GM12878 (cell line): ENCODE results near the gene BZW2. TPM values are rescaled to one million over a fixed set of nuclear protein-coding genes. Genes with fewer than 3 reads are reported as not detected.
"Not testable (repeated sequence)": the region's sequence is repeated elsewhere in the genome, so short reads cannot be mapped to it uniquely, and the experiment has no call there.

ENCODE experiments used
- ATAC-seq: fragments of 200-7000 bp; cut with Tn5 transposase; 3 replicates; pipeline ENCODE4 v1.9.1; 2020; ENCODE audit warnings: mild to moderate bottlenecking, moderate library complexity
- BruUV-seq: library from RNA; stranded (reverse); fragments of 400-500 nt; replicated peaks from 2 replicates; lab custom pipeline; 2021; lab: Mats Ljungman, UMichigan
- CTCF ChIA-PET: fragments of 300-600 bp; sonication (Branson Sonifier 250); formaldehyde crosslinking; extraction: SDS; loops from one replicate; lab custom pipeline; 2021; ENCODE audit warnings: inconsistent platforms; lab: Yijun Ruan, JAX
- POLR2A ChIA-PET: fragments of 350-600 bp; formaldehyde crosslinking; extraction: SDS; loops from one replicate; lab custom pipeline; 2021; ENCODE audit warnings: inconsistent platforms; lab: Charles Lee
- RAD21 ChIA-PET: fragments of 300-600 bp; sonication (Branson Sonifier 250); formaldehyde crosslinking; loops from one replicate; lab custom pipeline; 2023; ENCODE audit warnings: antibody characterized with exemption; ENCODE audit not compliant: unreplicated experiment; lab: Charles Lee
- SMC1A ChIA-PET: fragments of 300-600 bp; sonication (Branson Sonifier 250); formaldehyde crosslinking; loops from one replicate; lab custom pipeline; 2023; ENCODE audit not compliant: unreplicated experiment, uncharacterized antibody; lab: Charles Lee
- DNase-seq: peaks from one replicate; pipeline ENCODE4 v3.0.0-alpha.2; 2011; ENCODE audit warnings: low read depth, low spot score
- FAIRE-seq: peaks from 3 replicates; lab custom pipeline; 2011; peaks lifted over from hg19 to GRCh38; lab: Jason Lieb, UNC
- H2AFZ ChIP-seq: 2 replicates; pipeline ENCODE4 v1.6.0; 2011; ENCODE audit warnings: low read depth, low read length, control low read depth; ENCODE audit not compliant: control insufficient read depth
- H3K27ac ChIP-seq: 2 replicates; pipeline ENCODE4 v1.5.1; 2011; ENCODE audit warnings: control low read depth; ENCODE audit not compliant: control insufficient read depth, insufficient read depth
- H3K27me3 ChIP-seq, 2 experiments: replicated peaks in 1 of 2; 2 replicates each; pipeline versions ENCODE4 v1.6.0 to v1.6.1; 2011; ENCODE audit warnings: low read length in 1 of 2; ENCODE audit not compliant: control insufficient read depth in 2 of 2, insufficient read depth in 2 of 2
- H3K36me3 ChIP-seq, 2 experiments: 2 replicates each; pipeline ENCODE4 v1.5.1; 2011; ENCODE audit warnings: low read length in 1 of 2; ENCODE audit not compliant: control insufficient read depth in 2 of 2, insufficient read depth in 2 of 2
- H3K4me1 ChIP-seq: 2 replicates; pipeline ENCODE4 v1.6.1; 2011; ENCODE audit warnings: mild to moderate bottlenecking, low read length, moderate library complexity, mixed read lengths; ENCODE audit not compliant: control insufficient read depth, insufficient read depth
- H3K4me2 ChIP-seq: 2 replicates; pipeline ENCODE4 v1.6.0; 2011; ENCODE audit warnings: control low read depth; ENCODE audit not compliant: control insufficient read depth, insufficient read depth
- H3K4me3 ChIP-seq: fragments of 200-600 bp; sonication (generic); 2 replicates; pipeline ENCODE4 v1.5.1; 2016
- H3K79me2 ChIP-seq: 2 replicates; pipeline ENCODE4 v1.6.0; 2011; ENCODE audit warnings: low read length; ENCODE audit not compliant: control insufficient read depth, insufficient read depth
- H3K9ac ChIP-seq: 2 replicates; pipeline ENCODE4 v1.8.0; 2011; ENCODE audit warnings: low read length, control low read depth, mixed read lengths; ENCODE audit not compliant: control insufficient read depth, insufficient read depth
- H3K9me3 ChIP-seq: replicated peaks from 3 replicates; pipeline ENCODE4 v1.5.1; 2011; ENCODE audit warnings: mild to moderate bottlenecking, low read length; ENCODE audit not compliant: control insufficient read depth, insufficient read depth
- H4K20me1 ChIP-seq: 2 replicates; pipeline ENCODE4 v1.6.0; 2011; ENCODE audit not compliant: control insufficient read depth, insufficient read depth
- IRF4 ChIP-seq: IDR thresholded peaks from 2 replicates; pipeline ENCODE4 v1.6.1; 2011; ENCODE audit warnings: low read depth, low read length
- MAX ChIP-seq: IDR thresholded peaks from 2 replicates; pipeline ENCODE4 v1.6.1; 2012; ENCODE audit warnings: low read depth, low read length, improper control_type of control experiment
- PAX5 ChIP-seq: IDR thresholded peaks from 2 replicates; pipeline ENCODE4 v1.6.1; 2011; ENCODE audit warnings: low read depth, low read length, borderline replicate concordance
- SUPT20H ChIP-seq: IDR thresholded peaks from 2 replicates; pipeline ENCODE4 v1.6.1; 2011; ENCODE audit warnings: low read depth, mild to moderate bottlenecking, low read length, moderate library complexity, borderline replicate concordance; ENCODE audit not compliant: control insufficient read depth
- ZNF24 ChIP-seq: fragments of 450-650 bp; IDR thresholded peaks from 2 replicates; pipeline ENCODE4 v1.6.1; 2017; ENCODE audit warnings: antibody characterized with exemption, mild to moderate bottlenecking
- WGBS: methylation state at CpG from one replicate; pipeline ENCODE4 v1.1.6; 2016; ENCODE audit warnings: low lambda C conversion rate; ENCODE audit not compliant: insufficient replicate concordance, insufficient coverage; ENCODE audit errors: missing lambda C conversion rate; 5-methylcytosine and 5-hydroxymethylcytosine counted together
- in situ Hi-C: fragments of 300-500 bp; cut with MboI; formaldehyde crosslinking; loops from 9 replicates; pipeline ENCODE4 v1.14.3; 2018; ENCODE audit warnings: mixed read lengths
- intact Hi-C: fragments of 100-400 bp; cut with micrococcal nuclease; formaldehyde crosslinking; loops from one replicate; pipeline ENCODE4 v1.14.2; 2022; ENCODE audit not compliant: unreplicated experiment
- polyA plus RNA-seq, 11 experiments: library from polyadenylated mRNA; depleted of rRNA in 4 of 11; unstranded in 6 of 11; stranded (reverse) in 5 of 11; fragments of >200 nt; fragmentation: Nextera tagmentation in 4 of 11; fragmentation: Illumina TruSeq in 1 of 11; extraction: Ambion mirVana in 4 of 11; extraction: Trizol in 1 of 11; gene quantifications; 1 replicate in 1 of 11; 2 replicates in 10 of 11; pipeline versions ENCODE4 v1.2.1 to v1.2.3, GENCODE V29; 2011 to 2016; ENCODE audit warnings: inconsistent platforms in 2 of 11, missing spikeins in 2 of 11, low read depth in 1 of 11
- total RNA-seq, 4 experiments: library from RNA; depleted of rRNA in 3 of 4; stranded (reverse); fragments of >200 nt in 3 of 4; fragmentation: Illumina TruSeq in 1 of 4; extraction: Trizol in 1 of 4; gene quantifications; 2 replicates each; pipeline versions ENCODE4 v1.2.1 to v1.2.3, GENCODE V29; 2013 to 2021
- TF ChIP-seq, protein P1 (sequence below): fragments of 450-650 bp; IDR thresholded peaks from 2 replicates; pipeline ENCODE4 v1.6.1; 2016; ENCODE audit warnings: mild to moderate bottlenecking, moderate library complexity, borderline replicate concordance
- TF ChIP-seq, protein P2 (sequence below): fragments of 450-650 bp; IDR thresholded peaks from 2 replicates; pipeline ENCODE4 v1.6.1; 2018; ENCODE audit warnings: borderline replicate concordance, mild to moderate bottlenecking; ENCODE audit not compliant: partially characterized antibody

Gene BZW2
- total and polyA plus RNA-seq, 10 of the 15 experiments (the other 5 are each of a cell fraction or from before 2014, with no cell fraction given), result 1.3 to 6.8 (median 3.1) TPM

DNA sequence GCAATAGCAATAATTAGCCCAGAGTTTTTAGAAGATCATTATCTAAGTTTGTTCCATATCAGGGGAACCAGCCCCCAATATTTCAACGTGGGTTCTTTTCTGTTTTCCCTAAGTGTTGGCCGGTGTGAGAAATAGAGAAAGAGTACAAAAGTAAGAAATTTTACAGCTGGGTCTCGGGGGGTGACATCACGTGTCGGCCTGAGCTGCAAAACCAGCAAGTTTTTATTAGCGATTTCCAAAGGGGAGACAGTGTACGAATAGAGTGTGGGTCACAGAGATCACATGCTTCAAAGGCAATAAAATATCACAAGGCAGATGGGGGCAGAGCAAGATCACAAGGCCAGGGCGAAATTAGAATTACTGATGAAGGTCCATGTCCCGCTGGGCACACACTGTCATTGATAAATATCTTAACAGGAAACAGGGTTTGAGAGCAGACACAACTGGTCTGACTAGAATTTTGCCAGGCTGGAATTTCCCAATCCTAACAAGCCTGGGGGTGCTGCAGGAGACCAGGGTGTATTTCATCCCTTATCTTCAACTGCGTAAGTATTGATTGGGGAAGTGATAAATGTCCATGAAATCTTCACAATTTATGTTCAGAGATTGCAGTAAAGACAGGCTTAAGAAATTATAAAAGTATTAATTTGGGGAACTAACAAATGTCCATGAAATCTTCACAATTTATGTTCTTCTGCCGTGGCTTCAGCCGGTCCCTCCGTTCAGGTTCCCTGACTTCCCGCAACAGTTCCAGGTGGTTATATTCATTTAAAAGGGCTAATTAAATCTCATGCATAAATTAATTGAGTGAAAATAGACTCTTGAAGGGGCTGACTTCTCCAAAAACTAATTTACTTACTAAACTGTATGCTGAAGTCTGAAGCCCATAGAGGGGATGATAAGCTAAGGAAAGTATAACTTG lies 32.9 kb downstream of the BZW2 start:
- FAIRE-seq, H3K27me3 ChIP-seq, intact Hi-C loops, H3K4me3 ChIP-seq, H3K4me1 ChIP-seq, in situ Hi-C loops, H2AFZ ChIP-seq, H3K9me3 ChIP-seq, H3K9ac ChIP-seq, H3K36me3 ChIP-seq, RAD21 ChIA-PET, H3K79me2 ChIP-seq, H3K27ac ChIP-seq, BruUV-seq, ATAC-seq, DNase-seq, H4K20me1 ChIP-seq, H3K4me2 ChIP-seq: not testable (repeated sequence)
- ChIA-PET CTCF (interaction anchor here (1.0 kb wide), 1 partner anchor 8 kb away, joined by 3 read pairs; no protein-coding TSS in a partner anchor), SMC1A (interaction anchor here (0.6 kb wide), 1 partner anchor 25 kb away, joined by 3 read pairs; no protein-coding TSS in a partner anchor), POLR2A (interaction anchor here (0.7 kb wide), 1 partner anchor 939 kb away, joined by 9 read pairs; no protein-coding TSS in a partner anchor)
- 73% methylated on average over 14 of the region's 14 CpGs for WGBS

- Histone ChIP-seq H4K20me1 (no peaks in the 10 kb centered on the region), H3K9ac (no peak overlapping the region), H3K4me2 (no peak overlapping the region), H3K36me3 (no peaks in the 10 kb centered on the region), H2AFZ (no peak overlapping the region), H3K79me2 (no peaks in the 10 kb centered on the region), H3K27ac (no peak overlapping the region), H3K27me3 (no peaks in the 10 kb centered on the region), H3K9me3 (no peaks in the 10 kb centered on the region), H3K4me3 (no peak overlapping the region), H3K4me1 (no peaks in the 10 kb centered on the region)
- no peak for FAIRE-seq
- no peak for ATAC-seq
- POLR2A ChIA-PET, result no interaction called here
- SMC1A ChIA-PET, result interaction anchor here (1.1 kb wide), 1 partner anchor 20 kb away, joined by 5 read pairs; no protein-coding TSS in a partner anchor
- in situ Hi-C loops, result no loop called here
- intact Hi-C loops, result no loop called here
- no peak for DNase-seq
- no TSS peak for BruUV-seq
- RAD21 ChIA-PET, result interaction anchor here (0.6 kb wide), 2 partner anchors 374 to 1638 kb away, joined by 3 read pairs; no protein-coding TSS in a partner anchor
- CTCF ChIA-PET, result interaction anchor here (0.6 kb wide), 2 partner anchors 10 to 1209 kb away, joined by 3 to 4 read pairs; no protein-coding TSS in a partner anchor
- WGBS, result 52% methylated on average over 2 of the region's 2 CpGs
- TF ChIP-seq, protein P1, sequence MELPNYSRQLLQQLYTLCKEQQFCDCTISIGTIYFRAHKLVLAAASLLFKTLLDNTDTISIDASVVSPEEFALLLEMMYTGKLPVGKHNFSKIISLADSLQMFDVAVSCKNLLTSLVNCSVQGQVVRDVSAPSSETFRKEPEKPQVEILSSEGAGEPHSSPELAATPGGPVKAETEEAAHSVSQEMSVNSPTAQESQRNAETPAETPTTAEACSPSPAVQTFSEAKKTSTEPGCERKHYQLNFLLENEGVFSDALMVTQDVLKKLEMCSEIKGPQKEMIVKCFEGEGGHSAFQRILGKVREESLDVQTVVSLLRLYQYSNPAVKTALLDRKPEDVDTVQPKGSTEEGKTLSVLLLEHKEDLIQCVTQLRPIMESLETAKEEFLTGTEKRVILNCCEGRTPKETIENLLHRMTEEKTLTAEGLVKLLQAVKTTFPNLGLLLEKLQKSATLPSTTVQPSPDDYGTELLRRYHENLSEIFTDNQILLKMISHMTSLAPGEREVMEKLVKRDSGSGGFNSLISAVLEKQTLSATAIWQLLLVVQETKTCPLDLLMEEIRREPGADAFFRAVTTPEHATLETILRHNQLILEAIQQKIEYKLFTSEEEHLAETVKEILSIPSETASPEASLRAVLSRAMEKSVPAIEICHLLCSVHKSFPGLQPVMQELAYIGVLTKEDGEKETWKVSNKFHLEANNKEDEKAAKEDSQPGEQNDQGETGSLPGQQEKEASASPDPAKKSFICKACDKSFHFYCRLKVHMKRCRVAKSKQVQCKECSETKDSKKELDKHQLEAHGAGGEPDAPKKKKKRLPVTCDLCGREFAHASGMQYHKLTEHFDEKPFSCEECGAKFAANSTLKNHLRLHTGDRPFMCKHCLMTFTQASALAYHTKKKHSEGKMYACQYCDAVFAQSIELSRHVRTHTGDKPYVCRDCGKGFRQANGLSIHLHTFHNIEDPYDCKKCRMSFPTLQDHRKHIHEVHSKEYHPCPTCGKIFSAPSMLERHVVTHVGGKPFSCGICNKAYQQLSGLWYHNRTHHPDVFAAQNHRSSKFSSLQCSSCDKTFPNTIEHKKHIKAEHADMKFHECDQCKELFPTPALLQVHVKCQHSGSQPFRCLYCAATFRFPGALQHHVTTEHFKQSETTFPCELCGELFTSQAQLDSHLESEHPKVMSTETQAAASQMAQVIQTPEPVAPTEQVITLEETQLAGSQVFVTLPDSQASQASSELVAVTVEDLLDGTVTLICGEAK, result no peak
- TF ChIP-seq SUPT20H (no peak), PAX5 (no peak), MAX (no peak), ZNF24 (no peak), IRF4 (no peak)
- TF ChIP-seq, protein P2, sequence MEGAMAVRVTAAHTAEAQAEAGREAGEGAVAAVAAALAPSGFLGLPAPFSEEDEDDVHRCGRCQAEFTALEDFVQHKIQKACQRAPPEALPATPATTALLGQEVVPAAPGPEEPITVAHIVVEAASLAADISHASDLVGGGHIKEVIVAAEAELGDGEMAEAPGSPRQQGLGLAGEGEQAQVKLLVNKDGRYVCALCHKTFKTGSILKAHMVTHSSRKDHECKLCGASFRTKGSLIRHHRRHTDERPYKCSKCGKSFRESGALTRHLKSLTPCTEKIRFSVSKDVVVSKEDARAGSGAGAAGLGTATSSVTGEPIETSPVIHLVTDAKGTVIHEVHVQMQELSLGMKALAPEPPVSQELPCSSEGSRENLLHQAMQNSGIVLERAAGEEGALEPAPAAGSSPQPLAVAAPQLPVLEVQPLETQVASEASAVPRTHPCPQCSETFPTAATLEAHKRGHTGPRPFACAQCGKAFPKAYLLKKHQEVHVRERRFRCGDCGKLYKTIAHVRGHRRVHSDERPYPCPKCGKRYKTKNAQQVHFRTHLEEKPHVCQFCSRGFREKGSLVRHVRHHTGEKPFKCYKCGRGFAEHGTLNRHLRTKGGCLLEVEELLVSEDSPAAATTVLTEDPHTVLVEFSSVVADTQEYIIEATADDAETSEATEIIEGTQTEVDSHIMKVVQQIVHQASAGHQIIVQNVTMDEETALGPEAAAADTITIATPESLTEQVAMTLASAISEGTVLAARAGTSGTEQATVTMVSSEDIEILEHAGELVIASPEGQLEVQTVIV, result no peak
Observed at GRCh38 chr7:16684935-16685334, 39.0 kb downstream of the BZW2 start.
